HPDE6-E6E7 (cell line): ENCODE results near the gene TACR1.

Experiments used
- DNase-seq: peaks from one replicate; pipeline ENCODE4 v3.0.0; 2011; ENCODE audit warnings: missing footprints; ENCODE audit errors: extremely low spot score

The TACR1 gene

GRCh38 chr2:75053484-75054112, 145.7 kb downstream of the TACR1 start:
- peak; percentile 58 for DNase-seq

- no peak for DNase-seq
Observed at GRCh38 chr2:75047992-75048625, 151.2 kb downstream of the TACR1 start.

- DNase-seq, result peak; percentile 34
Observed at GRCh38 chr2:75047189-75047991, 151.9 kb downstream of the TACR1 start.

- DNase-seq, result no peak
Observed at GRCh38 chr2:75045526-75046050, 153.7 kb downstream of the TACR1 start.

- no peak for DNase-seq
Observed at GRCh38 chr2:75044291-75044690, 155.0 kb downstream of the TACR1 start.

GRCh38 chr2:75042823-75043222, 156.5 kb downstream of the TACR1 start:
- DNase-seq, result no peak

GRCh38 chr2:75041731-75042600, 157.4 kb downstream of the TACR1 start:
- no peak for DNase-seq

- DNase-seq, result no peak
Observed at GRCh38 chr2:75041226-75041625, 158.1 kb downstream of the TACR1 start.

GRCh38 chr2:75035444-75036353, 163.6 kb downstream of the TACR1 start:
- no peak for DNase-seq

GRCh38 chr2:75033516-75033915, 165.8 kb downstream of the TACR1 start:
- no peak for DNase-seq

- no peak for DNase-seq
Observed at GRCh38 chr2:75031906-75032803, 167.2 kb downstream of the TACR1 start.

GRCh38 chr2:75031171-75031570, 168.1 kb downstream of the TACR1 start:
- DNase-seq, result no peak

GRCh38 chr2:75030218-75031009, 168.9 kb downstream of the TACR1 start:
- no peak for DNase-seq

- no peak for DNase-seq
Observed at GRCh38 chr2:75027886-75028285, 171.4 kb downstream of the TACR1 start.

GRCh38 chr2:75025633-75026380, 173.5 kb downstream of the TACR1 start:
- DNase-seq, result no peak

- DNase-seq, result no peak
Observed at GRCh38 chr2:75025216-75025615, 174.1 kb downstream of the TACR1 start.

GRCh38 chr2:75023666-75024455, 175.5 kb downstream of the TACR1 start:
- DNase-seq, result no peak
